Parathyroid adenoma (tissue), 2 donors: Measurements from ENCODE around the gene NFIB.

Experiments used
- H2AFZ ChIP-seq: fragments of 300-600 bp; sonication (generic); one replicate; pipeline ENCODE4 v1.7.0; 2017; ENCODE audit warnings: antibody characterized with exemption, mild to moderate bottlenecking
- H3K27ac ChIP-seq: fragments of 300-600 bp; sonication (generic); one replicate; pipeline ENCODE4 v1.7.0; 2017
- H3K27me3 ChIP-seq: fragments of 300-600 bp; sonication (generic); one replicate; pipeline ENCODE4 v1.7.0; 2017; ENCODE audit warnings: low read length; ENCODE audit not compliant: control insufficient read depth, insufficient read depth
- H3K36me3 ChIP-seq: fragments of 300-600 bp; sonication (generic); one replicate; pipeline ENCODE4 v1.7.0; 2017; ENCODE audit warnings: low read length; ENCODE audit not compliant: control insufficient read depth, insufficient read depth
- H3K4me1 ChIP-seq: fragments of 300-600 bp; sonication (generic); one replicate; pipeline ENCODE4 v1.7.0; 2017; ENCODE audit warnings: control low read depth
- H3K4me2 ChIP-seq: fragments of 300-600 bp; sonication (generic); one replicate; pipeline ENCODE4 v1.7.0; 2017; ENCODE audit warnings: low read length
- H3K4me3 ChIP-seq: fragments of 300-600 bp; sonication (generic); one replicate; pipeline ENCODE4 v1.7.0; 2017; ENCODE audit warnings: low read depth, low read length
- H3K79me2 ChIP-seq: fragments of 300-600 bp; sonication (generic); one replicate; pipeline ENCODE4 v1.7.0; 2017; ENCODE audit warnings: control low read depth
- H3K9ac ChIP-seq: fragments of 300-600 bp; sonication (generic); one replicate; pipeline ENCODE4 v1.7.0; 2017; ENCODE audit warnings: mild to moderate bottlenecking
- H3K9me3 ChIP-seq: fragments of 300-600 bp; sonication (generic); one replicate; pipeline ENCODE4 v1.7.0; 2017; ENCODE audit warnings: low read length; ENCODE audit not compliant: control insufficient read depth
- CTCF ChIP-seq: fragments of 300-600 bp; sonication (generic); IDR thresholded peaks from one replicate; pipeline ENCODE4 v1.7.0; 2017; ENCODE audit warnings: antibody characterized with exemption, mild to moderate bottlenecking
- donor health status: primary hyperparathyroidism.

Gene NFIB

GRCh38 chr9:14318934-14319580 is 5.1 kb upstream of the NFIB start:
- Histone ChIP-seq H2AFZ (no peak overlapping the region), H3K4me3 (no peak overlapping the region), H3K36me3 (no peaks in the 10 kb centered on the region), H3K4me1 (no peaks in the 10 kb centered on the region), H3K9ac (no peak overlapping the region), H3K27me3 (no peaks in the 10 kb centered on the region), H3K27ac (peak overlapping the region; percentile 15), H3K79me2 (no peaks in the 10 kb centered on the region), H3K4me2 (no peak overlapping the region), H3K9me3 (no peaks in the 10 kb centered on the region)
- no peak for TF ChIP-seq CTCF

- H3K27me3 ChIP-seq, result no peaks in the 10 kb centered on the region
- H3K36me3 ChIP-seq, result no peaks in the 10 kb centered on the region
- H3K79me2 ChIP-seq, result no peaks in the 10 kb centered on the region
- no peaks in the 10 kb centered on the region for H3K4me1 ChIP-seq
- no peak overlapping the region for H3K27ac ChIP-seq
- no peak for TF ChIP-seq CTCF
- no peak overlapping the region for H3K4me3 ChIP-seq
- H2AFZ ChIP-seq, result no peak overlapping the region
- H3K4me2 ChIP-seq, result no peak overlapping the region
- H3K9me3 ChIP-seq, result no peaks in the 10 kb centered on the region
- H3K9ac ChIP-seq, result no peak overlapping the region
Measured at GRCh38 chr9:14318361-14318760, 4.4 kb upstream of the NFIB start.

- H3K4me2 ChIP-seq, result no peak overlapping the region
- H3K9ac ChIP-seq, result no peak overlapping the region
- no peaks in the 10 kb centered on the region for H3K4me1 ChIP-seq
- TF ChIP-seq CTCF, result no peak
- H3K4me3 ChIP-seq, result no peak overlapping the region
- peak overlapping the region; percentile 42 for H3K27ac ChIP-seq
- no peaks in the 10 kb centered on the region for H3K27me3 ChIP-seq
- H3K9me3 ChIP-seq, result no peaks in the 10 kb centered on the region
- H3K36me3 ChIP-seq, result no peaks in the 10 kb centered on the region
- no peak overlapping the region for H2AFZ ChIP-seq
- H3K79me2 ChIP-seq, result no peaks in the 10 kb centered on the region
Measured at GRCh38 chr9:14317667-14318320, 3.9 kb upstream of the NFIB start.

- peak overlapping the region; percentile 39 for H3K27ac ChIP-seq
- peak overlapping the region; percentile 48 for H3K4me3 ChIP-seq
- no peaks in the 10 kb centered on the region for H3K36me3 ChIP-seq
- no peak for TF ChIP-seq CTCF
- H3K9ac ChIP-seq, result no peak overlapping the region
- H2AFZ ChIP-seq, result no peak overlapping the region
- no peaks in the 10 kb centered on the region for H3K9me3 ChIP-seq
- peaks cover 4% of the 10 kb centered on the region for H3K27me3 ChIP-seq
- H3K79me2 ChIP-seq, result no peaks in the 10 kb centered on the region
- no peaks in the 10 kb centered on the region for H3K4me1 ChIP-seq
- H3K4me2 ChIP-seq, result no peak overlapping the region
Measured at GRCh38 chr9:14316602-14317300, 2.8 kb upstream of the NFIB start.
